M059J (cell line): ENCODE data around the gene RCAN1. TPM values are rescaled to one million over a fixed set of nuclear protein-coding genes. Genes with fewer than 3 reads are reported as not detected.
"Not testable (repeated sequence)": the region's sequence is repeated elsewhere in the genome, so short reads cannot be mapped to it uniquely, and the experiment has no call there.

Experiments used
- DNase-seq: peaks from one replicate; pipeline ENCODE4 v3.0.0-alpha.2; 2012; ENCODE audit warnings: low read depth
- total RNA-seq: library from RNA; depleted of rRNA; stranded (reverse); fragments of >200 nt; shearing (Covaris generic); gene quantifications from 2 replicates; pipeline ENCODE4 v1.2.3, GENCODE V29; 2014

RCAN1 gene
- total RNA-seq, 1 experiment from 2014 or later: 181 TPM

- DNase-seq: no peak
These were observed 44.6 kb downstream of the RCAN1 start for GRCh38 chr21:34570313-34570712.

GRCh38 chr21:34569381-34569979 lies 45.4 kb downstream of the RCAN1 start:
- no peak for DNase-seq

- not testable (repeated sequence) for DNase-seq
These were observed 46.1 kb downstream of the RCAN1 start for GRCh38 chr21:34568801-34569200.

- no peak for DNase-seq
These were observed 47.2 kb downstream of the RCAN1 start for GRCh38 chr21:34567604-34568155.

GRCh38 chr21:34565238-34565637 lies 49.7 kb downstream of the RCAN1 start:
- DNase-seq: no peak

GRCh38 chr21:34563370-34563769 lies 51.5 kb downstream of the RCAN1 start:
- not testable (repeated sequence) for DNase-seq

GRCh38 chr21:34561806-34562205 lies 53.1 kb downstream of the RCAN1 start:
- no peak for DNase-seq

- no peak for DNase-seq
These were observed 54.3 kb downstream of the RCAN1 start for GRCh38 chr21:34560609-34561008.

GRCh38 chr21:34560021-34560420 lies 54.9 kb downstream of the RCAN1 start:
- DNase-seq: no peak

GRCh38 chr21:34559089-34559631 lies 55.8 kb downstream of the RCAN1 start:
- no peak for DNase-seq

- no peak for DNase-seq
These were observed 56.7 kb downstream of the RCAN1 start for GRCh38 chr21:34558166-34558565.

GRCh38 chr21:34557261-34557660 lies 57.7 kb downstream of the RCAN1 start:
- no peak for DNase-seq

GRCh38 chr21:34554670-34555069 lies 60.2 kb downstream of the RCAN1 start:
- DNase-seq: not testable (repeated sequence)

GRCh38 chr21:34554227-34554626 lies 60.7 kb downstream of the RCAN1 start:
- no peak for DNase-seq

- DNase-seq: peak; percentile 94
These were observed 61.6 kb downstream of the RCAN1 start for GRCh38 chr21:34553151-34553952.

GRCh38 chr21:34552360-34553098 lies 62.4 kb downstream of the RCAN1 start:
- peak; percentile 90 for DNase-seq

- no peak for DNase-seq
These were observed 64.6 kb downstream of the RCAN1 start for GRCh38 chr21:34550182-34550799.

GRCh38 chr21:34548781-34549376 lies 66.0 kb downstream of the RCAN1 start:
- peak; percentile 73 for DNase-seq

GRCh38 chr21:34546542-34546941 lies 68.4 kb downstream of the RCAN1 start:
- DNase-seq: no peak

- DNase-seq: peak; percentile 92
These were observed 69.6 kb downstream of the RCAN1 start for GRCh38 chr21:34545079-34545884.
